GM12872 (cell line): ENCODE measurements around the gene PSG1.

Experiments used
- CTCF ChIP-seq: IDR thresholded peaks from 3 replicates; pipeline ENCODE4 v1.5.1; 2011; ENCODE audit warnings: low read depth, mild to moderate bottlenecking, low read length, moderate library complexity; ENCODE audit not compliant: insufficient read depth

Gene PSG1

GRCh38 chr19:42881279-42881678, 1.8 kb upstream of the PSG1 start:
- TF ChIP-seq CTCF = peak; percentile 59

- TF ChIP-seq CTCF = no peak
These were observed 6.9 kb downstream of the PSG1 start for GRCh38 chr19:42872608-42873007.

- TF ChIP-seq CTCF = no peak
These were observed 22.0 kb downstream of the PSG1 start for GRCh38 chr19:42857544-42857867.

GRCh38 chr19:42856866-42857543, 22.5 kb downstream of the PSG1 start:
- peak; percentile 68 for TF ChIP-seq CTCF

- TF ChIP-seq CTCF = no peak
These were observed 28.4 kb downstream of the PSG1 start for GRCh38 chr19:42850981-42851717.

GRCh38 chr19:42846597-42846996, 32.9 kb downstream of the PSG1 start:
- TF ChIP-seq CTCF = no peak

GRCh38 chr19:42831221-42832019, 48.1 kb downstream of the PSG1 start:
- TF ChIP-seq CTCF = no peak
